NB4 (cell line): Measurements from ENCODE around the gene PDE6G.
A peak's percentile ranks its signal among the peaks of the same experiment; 100 is the strongest.

Experiments
- DNase-seq: peaks from one replicate; pipeline ENCODE4 v3.0.0; 2010; ENCODE audit warnings: low read depth
- H3K4me3 ChIP-seq: one replicate; pipeline ENCODE4 v1.5.1; 2011; ENCODE audit warnings: mild to moderate bottlenecking, low read depth, low read length, moderate library complexity
- MYC ChIP-seq: IDR thresholded peaks from 2 replicates; pipeline ENCODE4 v1.6.1; 2011; ENCODE audit warnings: low read depth, low read length
- POLR2A ChIP-seq: IDR thresholded peaks from 2 replicates; pipeline ENCODE4 v1.6.1; 2011; ENCODE audit warnings: mild to moderate bottlenecking; ENCODE audit not compliant: insufficient read length; ENCODE audit errors: extremely low read depth
- TF ChIP-seq, protein P1 (sequence below): IDR thresholded peaks from 2 replicates; pipeline ENCODE4 v1.6.1; 2011; ENCODE audit warnings: low read depth, low read length
- TF ChIP-seq, protein P2 (sequence below): IDR thresholded peaks from one replicate; pipeline ENCODE4 v1.5.1; 2012; ENCODE audit warnings: low read depth, low read length

Gene PDE6G

DNA sequence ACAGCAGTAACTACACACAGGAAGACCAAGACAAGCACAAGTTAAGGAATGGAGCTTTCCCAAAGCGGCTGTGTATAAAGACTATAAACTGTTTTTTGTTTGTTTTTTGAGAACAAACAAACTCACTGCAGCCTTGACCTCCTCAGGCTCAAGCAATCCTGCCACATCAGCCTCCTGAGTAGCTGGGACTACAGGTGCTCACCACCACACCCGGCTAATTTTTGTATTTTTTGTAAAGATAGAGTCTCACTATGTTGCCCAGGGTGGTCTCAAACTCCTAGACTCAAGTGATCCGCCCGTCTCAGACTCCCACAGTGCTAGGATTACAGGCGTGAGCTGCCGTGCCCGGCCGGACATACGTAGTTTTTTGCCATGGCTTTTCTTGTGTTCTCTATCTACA is 4.1 kb upstream of the PDE6G start:
- no peak for DNase-seq
- TF ChIP-seq MYC (no peak), POLR2A (no peak)
- TF ChIP-seq, protein P1, sequence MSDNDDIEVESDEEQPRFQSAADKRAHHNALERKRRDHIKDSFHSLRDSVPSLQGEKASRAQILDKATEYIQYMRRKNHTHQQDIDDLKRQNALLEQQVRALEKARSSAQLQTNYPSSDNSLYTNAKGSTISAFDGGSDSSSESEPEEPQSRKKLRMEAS: no peak
- TF ChIP-seq, protein P2, sequence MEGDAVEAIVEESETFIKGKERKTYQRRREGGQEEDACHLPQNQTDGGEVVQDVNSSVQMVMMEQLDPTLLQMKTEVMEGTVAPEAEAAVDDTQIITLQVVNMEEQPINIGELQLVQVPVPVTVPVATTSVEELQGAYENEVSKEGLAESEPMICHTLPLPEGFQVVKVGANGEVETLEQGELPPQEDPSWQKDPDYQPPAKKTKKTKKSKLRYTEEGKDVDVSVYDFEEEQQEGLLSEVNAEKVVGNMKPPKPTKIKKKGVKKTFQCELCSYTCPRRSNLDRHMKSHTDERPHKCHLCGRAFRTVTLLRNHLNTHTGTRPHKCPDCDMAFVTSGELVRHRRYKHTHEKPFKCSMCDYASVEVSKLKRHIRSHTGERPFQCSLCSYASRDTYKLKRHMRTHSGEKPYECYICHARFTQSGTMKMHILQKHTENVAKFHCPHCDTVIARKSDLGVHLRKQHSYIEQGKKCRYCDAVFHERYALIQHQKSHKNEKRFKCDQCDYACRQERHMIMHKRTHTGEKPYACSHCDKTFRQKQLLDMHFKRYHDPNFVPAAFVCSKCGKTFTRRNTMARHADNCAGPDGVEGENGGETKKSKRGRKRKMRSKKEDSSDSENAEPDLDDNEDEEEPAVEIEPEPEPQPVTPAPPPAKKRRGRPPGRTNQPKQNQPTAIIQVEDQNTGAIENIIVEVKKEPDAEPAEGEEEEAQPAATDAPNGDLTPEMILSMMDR: no peak
- H3K4me3 ChIP-seq: no peak overlapping the region

DNA sequence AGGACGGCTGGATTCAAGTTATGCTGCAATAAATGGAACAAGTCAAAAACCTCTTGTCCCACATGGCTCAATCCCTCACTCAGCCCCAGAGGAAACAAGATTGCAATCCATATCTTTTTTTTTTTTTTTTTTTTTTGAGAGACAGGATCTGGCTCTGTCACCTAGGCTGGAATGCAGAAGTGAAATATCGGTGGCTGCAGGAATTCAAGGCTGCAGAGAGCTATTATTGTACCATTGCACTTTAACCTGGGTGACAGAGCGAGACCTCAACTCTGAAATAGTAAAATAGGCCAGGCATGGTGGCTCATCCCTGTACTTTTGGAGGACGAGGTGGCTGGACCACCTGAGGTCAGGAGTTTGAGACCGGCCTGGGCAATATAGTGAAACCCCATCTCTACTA is 2.7 kb upstream of the PDE6G start:
- DNase-seq: no peak
- no peak overlapping the region for H3K4me3 ChIP-seq
- TF ChIP-seq, protein P2: no peak
- no peak for TF ChIP-seq POLR2A

DNA sequence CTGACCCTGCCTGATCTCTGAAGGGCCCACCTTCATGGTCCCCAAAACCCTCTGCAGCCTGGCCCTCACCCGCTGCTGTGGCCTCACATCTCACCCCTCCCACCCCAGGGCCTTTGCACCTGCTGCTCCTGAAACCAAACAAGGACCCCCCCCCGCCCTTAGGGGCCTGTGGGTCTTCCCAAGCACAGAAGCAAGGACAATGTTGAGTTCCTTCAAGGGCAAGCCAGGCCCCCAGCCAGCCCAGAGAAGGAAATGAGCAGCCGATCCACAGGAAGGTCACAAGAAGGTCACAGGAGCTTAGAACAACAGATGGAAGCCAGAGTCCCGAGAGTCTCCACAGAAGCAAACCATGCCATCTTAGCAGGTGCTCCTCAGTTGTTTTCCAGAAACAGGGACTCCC is 493 bp upstream of the PDE6G start:
- peak; percentile 65 for DNase-seq
- TF ChIP-seq MYC (no peak), POLR2A (no peak)
- TF ChIP-seq, protein P1: no peak
- TF ChIP-seq, protein P2: no peak
- H3K4me3 ChIP-seq: no peak overlapping the region

DNA sequence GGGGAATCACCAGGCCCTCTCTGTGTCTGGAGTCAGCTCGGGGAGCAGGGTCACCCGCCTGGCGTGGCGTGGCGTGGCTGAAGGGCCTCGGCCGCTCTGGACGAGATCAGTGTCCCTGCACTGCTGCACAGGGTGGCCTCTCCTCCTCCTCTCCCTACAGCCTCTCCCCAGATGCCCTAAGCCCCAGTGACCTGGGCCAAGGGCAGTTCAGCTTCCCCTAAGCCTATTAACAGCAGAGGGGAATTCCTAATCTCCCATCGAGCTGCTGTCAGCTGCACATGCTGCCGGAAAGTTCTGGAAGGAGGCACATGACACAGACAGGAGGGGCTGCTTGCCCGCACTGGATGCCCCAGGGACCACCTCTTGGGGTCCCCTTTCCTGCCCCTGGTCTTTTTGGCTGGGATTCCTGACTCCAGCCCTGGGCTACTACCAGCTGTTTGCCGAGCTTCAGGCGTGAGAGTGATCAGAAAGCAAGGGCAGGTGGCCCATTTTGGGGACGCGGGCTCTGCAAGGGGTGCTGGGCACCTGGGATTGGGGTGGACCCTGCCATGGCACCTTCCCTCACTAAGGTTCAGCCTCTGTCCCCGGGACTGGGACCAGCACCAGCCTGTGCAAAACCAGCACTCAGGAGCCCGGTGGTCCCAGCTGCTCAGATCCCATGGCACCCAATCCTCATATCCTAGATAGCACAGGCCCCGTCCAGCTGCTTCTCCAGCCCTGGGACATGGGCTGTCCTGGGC is 794 bp downstream of the PDE6G start:
- DNase-seq: no peak
- no peak for TF ChIP-seq MYC
- no peak overlapping the region for H3K4me3 ChIP-seq

DNA sequence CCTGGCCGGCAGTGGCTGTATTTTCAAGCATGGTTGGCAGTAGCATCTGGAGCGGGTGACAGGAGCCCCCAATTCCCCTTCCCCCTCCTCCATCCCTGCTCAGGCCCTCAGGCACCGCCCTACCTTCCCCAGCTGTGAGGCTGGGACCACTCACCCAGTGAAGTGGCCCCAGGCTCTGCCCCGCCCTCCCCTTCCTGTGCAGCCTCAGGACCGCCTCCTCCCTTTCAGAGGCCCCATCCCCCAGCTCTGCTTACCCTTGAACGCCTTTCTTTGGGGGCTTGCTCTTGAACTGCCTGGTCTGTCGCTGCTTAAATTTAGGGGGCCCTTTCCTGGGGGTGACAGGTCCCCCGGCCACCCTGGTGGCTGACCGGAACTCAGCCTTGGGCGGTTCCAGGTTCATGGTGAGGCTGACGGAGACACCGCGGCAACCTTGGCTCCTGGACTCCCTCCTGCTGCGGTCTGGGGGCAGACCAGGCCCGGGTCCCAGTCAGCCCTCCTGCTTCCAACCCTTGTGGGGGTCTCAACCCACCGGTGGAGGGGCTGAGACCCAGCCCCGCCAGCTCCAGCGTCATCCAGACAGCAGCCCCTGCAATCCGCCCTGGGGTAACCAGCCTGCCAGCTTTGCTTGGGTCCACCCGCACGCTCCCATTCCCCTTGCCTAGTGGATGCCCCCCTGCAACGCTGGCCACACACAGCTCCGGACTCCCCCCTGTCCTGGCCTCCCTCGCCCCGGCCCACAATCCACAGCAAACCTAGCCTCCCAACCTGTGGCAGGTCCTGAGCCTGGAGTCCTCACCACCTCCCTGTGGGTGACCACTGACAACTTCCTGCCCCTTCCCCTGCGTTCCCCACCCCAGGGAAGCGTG is 3.2 kb downstream of the PDE6G start:
- TF ChIP-seq, protein P1: peak; percentile 13; the same call in 1 of the 2 replicates
- no peak for TF ChIP-seq MYC
- DNase-seq: no peak
- H3K4me3 ChIP-seq: no peak overlapping the region

DNA sequence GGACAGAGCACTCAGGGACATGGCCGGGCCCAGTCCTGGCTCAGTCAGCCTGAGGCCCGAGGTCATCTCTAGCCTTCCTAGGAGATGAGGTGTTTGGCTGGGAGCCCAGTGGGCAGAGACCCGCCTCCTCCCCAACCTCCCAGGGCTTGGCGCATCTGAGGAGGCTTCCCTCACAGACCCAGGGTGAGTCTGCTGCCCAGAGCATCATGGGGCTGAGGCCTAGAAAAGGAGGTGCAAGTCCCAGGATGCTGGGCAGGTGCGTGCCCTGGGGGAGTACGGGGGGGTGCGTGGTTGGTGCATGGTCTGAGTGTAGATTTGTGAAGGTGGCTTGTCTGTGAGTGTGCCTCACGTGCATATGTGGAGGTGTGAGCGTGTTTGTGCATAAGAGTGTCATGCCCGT is 4.7 kb downstream of the PDE6G start:
- no peak overlapping the region for H3K4me3 ChIP-seq
- DNase-seq: no peak
- TF ChIP-seq, protein P1: no peak
- TF ChIP-seq MYC: no peak
- TF ChIP-seq, protein P2: no peak
- no peak for TF ChIP-seq POLR2A

DNA sequence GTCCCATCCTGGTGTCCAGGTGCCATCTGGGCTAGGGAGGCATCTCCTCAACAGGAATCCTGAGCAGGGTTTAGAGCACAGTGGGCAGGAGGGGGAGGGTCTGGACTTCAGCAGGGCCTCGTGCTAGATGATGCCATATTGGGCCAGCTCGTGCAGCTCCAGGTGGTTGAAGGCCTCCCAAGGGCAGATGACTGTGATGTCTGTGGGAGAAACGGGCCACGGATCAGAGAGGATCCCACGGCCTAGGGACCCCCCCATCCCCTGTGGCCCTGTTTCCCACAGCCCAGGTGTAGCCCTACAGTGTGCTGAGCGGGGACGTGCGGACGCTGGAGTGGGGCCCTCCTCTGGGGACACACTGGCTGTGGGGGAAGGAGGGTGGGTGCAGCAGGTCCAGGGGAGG is 5.4 kb downstream of the PDE6G start:
- TF ChIP-seq POLR2A (no peak), MYC (no peak)
- TF ChIP-seq, protein P2: no peak
- TF ChIP-seq, protein P1: no peak
- DNase-seq: no peak
- no peak overlapping the region for H3K4me3 ChIP-seq
